ENCODE data around the gene SLIT1.

DNA sequence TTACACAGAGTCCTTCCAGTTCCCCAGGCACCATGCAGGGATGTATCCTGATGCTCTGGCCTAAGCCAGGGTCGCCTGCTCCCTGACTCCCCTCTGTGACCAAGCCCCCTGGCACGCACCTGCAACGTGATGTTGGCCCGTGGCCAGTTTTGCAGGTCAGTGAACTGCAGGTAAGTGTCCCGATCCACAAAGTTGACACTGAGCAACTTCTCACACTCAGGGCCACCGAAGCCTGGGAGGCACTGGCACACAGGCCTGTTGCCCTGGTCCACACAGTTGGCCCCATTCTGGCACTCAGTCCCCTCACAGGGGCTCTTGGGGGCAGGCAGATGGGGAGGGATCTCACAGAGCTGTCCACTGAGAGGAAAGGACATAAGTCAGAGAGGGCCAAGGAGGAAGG is 179.4 kb downstream of the SLIT1 start:
- TF ChIP-seq EZH2 (IDR thresholded peaks at IDR 0.05; ENCODE audit: borderline replicate concordance, insufficient read depth, low read length, poor library complexity, severe bottlenecking) (no peak), POLR2AphosphoS5 (IDR thresholded peaks at IDR 0.05) (no peak), TAF1 (IDR thresholded peaks at IDR 0.05; ENCODE audit: low read depth) (no peak), RAD21 (conservative IDR thresholded peaks at IDR 0.05) (no peak), REST (IDR thresholded peaks at IDR 0.05; ENCODE audit: borderline replicate concordance) (no peak), MXI1 (conservative IDR thresholded peaks at IDR 0.05; ENCODE audit: poor library complexity, severe bottlenecking) (no peak), EP300 (conservative IDR thresholded peaks at IDR 0.05; ENCODE audit: poor library complexity, severe bottlenecking) (no peak)
- TF ChIP-seq, protein P1, sequence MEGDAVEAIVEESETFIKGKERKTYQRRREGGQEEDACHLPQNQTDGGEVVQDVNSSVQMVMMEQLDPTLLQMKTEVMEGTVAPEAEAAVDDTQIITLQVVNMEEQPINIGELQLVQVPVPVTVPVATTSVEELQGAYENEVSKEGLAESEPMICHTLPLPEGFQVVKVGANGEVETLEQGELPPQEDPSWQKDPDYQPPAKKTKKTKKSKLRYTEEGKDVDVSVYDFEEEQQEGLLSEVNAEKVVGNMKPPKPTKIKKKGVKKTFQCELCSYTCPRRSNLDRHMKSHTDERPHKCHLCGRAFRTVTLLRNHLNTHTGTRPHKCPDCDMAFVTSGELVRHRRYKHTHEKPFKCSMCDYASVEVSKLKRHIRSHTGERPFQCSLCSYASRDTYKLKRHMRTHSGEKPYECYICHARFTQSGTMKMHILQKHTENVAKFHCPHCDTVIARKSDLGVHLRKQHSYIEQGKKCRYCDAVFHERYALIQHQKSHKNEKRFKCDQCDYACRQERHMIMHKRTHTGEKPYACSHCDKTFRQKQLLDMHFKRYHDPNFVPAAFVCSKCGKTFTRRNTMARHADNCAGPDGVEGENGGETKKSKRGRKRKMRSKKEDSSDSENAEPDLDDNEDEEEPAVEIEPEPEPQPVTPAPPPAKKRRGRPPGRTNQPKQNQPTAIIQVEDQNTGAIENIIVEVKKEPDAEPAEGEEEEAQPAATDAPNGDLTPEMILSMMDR (IDR thresholded peaks at IDR 0.05; ENCODE audit: poor library complexity, severe bottlenecking) = no peak

Data from neural cell (in vitro differentiated cells).